KOPT-K1 (cell line): Measurements from ENCODE around the gene CD99.
"Not testable (repeated sequence)": the region's sequence is repeated elsewhere in the genome, so short reads cannot be mapped to it uniquely, and the experiment has no call there.

Experiments used
- H3K27ac ChIP-seq: fragments of 200-600 bp; sonication (generic); 2 replicates; pipeline ENCODE4 v1.5.1; 2016; ENCODE audit warnings: antibody characterized with exemption, mild to moderate bottlenecking, low read depth, low read length; ENCODE audit not compliant: poor library complexity, severe bottlenecking
- H3K36me3 ChIP-seq: fragments of 200-600 bp; sonication (generic); 2 replicates; pipeline ENCODE4 v1.5.1; 2017; ENCODE audit warnings: antibody characterized with exemption, mild to moderate bottlenecking, low read length, moderate library complexity; ENCODE audit not compliant: insufficient read depth
- H3K9me3 ChIP-seq: fragments of 200-600 bp; sonication (generic); 2 replicates; pipeline ENCODE4 v1.5.1; 2017; ENCODE audit warnings: antibody characterized with exemption, low read length, mild to moderate bottlenecking; ENCODE audit not compliant: insufficient read depth, poor library complexity, severe bottlenecking

Gene CD99

GRCh38 chrX:2752441-2752840 is 61.3 kb downstream of the CD99 start:
- H3K27ac ChIP-seq, H3K36me3 ChIP-seq: not testable (repeated sequence)

GRCh38 chrX:2755163-2755715 is 64.1 kb downstream of the CD99 start:
- not testable (repeated sequence) for H3K9me3 ChIP-seq, H3K36me3 ChIP-seq, H3K27ac ChIP-seq

More at GRCh38 chrX:2752441-2752840, 61.3 kb downstream of the CD99 start:
- H3K9me3 ChIP-seq, result not testable (repeated sequence)

- H3K27ac ChIP-seq, result no peak overlapping the region
- no peaks in the 10 kb centered on the region for H3K9me3 ChIP-seq
- no peaks in the 10 kb centered on the region for H3K36me3 ChIP-seq
Measured at GRCh38 chrX:2756548-2756947, 65.5 kb downstream of the CD99 start.

GRCh38 chrX:2761246-2761645 is 70.2 kb downstream of the CD99 start:
- no peaks in the 10 kb centered on the region for H3K9me3 ChIP-seq
- H3K27ac ChIP-seq, result no peak overlapping the region
- H3K36me3 ChIP-seq, result no peaks in the 10 kb centered on the region

- H3K36me3 ChIP-seq, H3K27ac ChIP-seq, H3K9me3 ChIP-seq: not testable (repeated sequence)
Measured at GRCh38 chrX:2762671-2763070, 71.6 kb downstream of the CD99 start.

- not testable (repeated sequence) for H3K27ac ChIP-seq, H3K36me3 ChIP-seq, H3K9me3 ChIP-seq
Measured at GRCh38 chrX:2764766-2765548, 73.9 kb downstream of the CD99 start.

- Histone ChIP-seq H3K9me3 (no peaks in the 10 kb centered on the region), H3K27ac (no peak overlapping the region), H3K36me3 (no peaks in the 10 kb centered on the region)
Measured at GRCh38 chrX:2765549-2765830, 74.4 kb downstream of the CD99 start.

- H3K9me3 ChIP-seq, result no peaks in the 10 kb centered on the region
- no peaks in the 10 kb centered on the region for H3K36me3 ChIP-seq
- H3K27ac ChIP-seq, result no peak overlapping the region
Measured at GRCh38 chrX:2766906-2767305, 75.8 kb downstream of the CD99 start.

GRCh38 chrX:2767631-2768455 is 76.7 kb downstream of the CD99 start:
- Histone ChIP-seq H3K27ac (no peak overlapping the region), H3K9me3 (no peaks in the 10 kb centered on the region), H3K36me3 (no peaks in the 10 kb centered on the region)

GRCh38 chrX:2769615-2770014 is 78.5 kb downstream of the CD99 start:
- no peak overlapping the region for H3K27ac ChIP-seq
- no peaks in the 10 kb centered on the region for H3K36me3 ChIP-seq
- H3K9me3 ChIP-seq, result peaks cover under 1% of the 10 kb centered on the region

GRCh38 chrX:2773166-2774055 is 82.3 kb downstream of the CD99 start:
- H3K36me3 ChIP-seq, H3K9me3 ChIP-seq, H3K27ac ChIP-seq: not testable (repeated sequence)

- Histone ChIP-seq H3K36me3 (no peaks in the 10 kb centered on the region), H3K9me3 (peaks cover 5% of the 10 kb centered on the region), H3K27ac (no peak overlapping the region)
Measured at GRCh38 chrX:2774057-2774456, 83.0 kb downstream of the CD99 start.

GRCh38 chrX:2774776-2775175 is 83.7 kb downstream of the CD99 start:
- H3K27ac ChIP-seq, result no peak overlapping the region
- H3K9me3 ChIP-seq, result peaks cover 5% of the 10 kb centered on the region
- H3K36me3 ChIP-seq, result no peaks in the 10 kb centered on the region

- not testable (repeated sequence) for H3K9me3 ChIP-seq, H3K36me3 ChIP-seq
- H3K27ac ChIP-seq, result peak overlapping the region; percentile 69
Measured at GRCh38 chrX:2780472-2781225, 89.6 kb downstream of the CD99 start.
